MM.1S (cell line): ENCODE data around the gene PET117.

Source experiments
- DNase-seq: peaks from one replicate; pipeline ENCODE4 v3.0.0-alpha.2; 2015
- H2AFZ ChIP-seq: fragments of 300-600 bp; sonication (generic); 2 replicates; pipeline ENCODE4 v1.6.0; 2016; ENCODE audit warnings: antibody characterized with exemption, low read length
- H3F3A ChIP-seq: fragments of 300-600 bp; sonication (generic); 2 replicates; pipeline ENCODE4 v1.6.1; 2016; ENCODE audit warnings: mild to moderate bottlenecking, antibody characterized with exemption, low read length, moderate library complexity, mixed read lengths; ENCODE audit not compliant: insufficient read depth
- H3K27ac ChIP-seq: fragments of 300-600 bp; sonication (generic); 2 replicates; pipeline ENCODE4 v1.5.1; 2016; ENCODE audit warnings: mild to moderate bottlenecking, low read length
- H3K27me3 ChIP-seq: fragments of 300-600 bp; sonication (generic); replicated peaks from 2 replicates; pipeline ENCODE4 v1.6.0; 2016; ENCODE audit warnings: low read length; ENCODE audit not compliant: insufficient read depth
- H3K36me3 ChIP-seq: fragments of 300-600 bp; sonication (generic); replicated peaks from 2 replicates; pipeline ENCODE4 v1.6.1; 2016; ENCODE audit warnings: mild to moderate bottlenecking, low read length, mixed read lengths; ENCODE audit not compliant: insufficient read depth
- H3K4me1 ChIP-seq: fragments of 300-600 bp; sonication (generic); 2 replicates; pipeline ENCODE4 v1.6.1; 2016; ENCODE audit warnings: low read length, mixed read lengths
- H3K4me2 ChIP-seq: fragments of 300-600 bp; sonication (generic); 2 replicates; pipeline ENCODE4 v1.6.0; 2016; ENCODE audit warnings: low read depth, low read length
- H3K4me3 ChIP-seq: fragments of 300-600 bp; sonication (generic); 2 replicates; pipeline ENCODE4 v1.5.1; 2016; ENCODE audit warnings: low read length, mixed read lengths
- H3K79me2 ChIP-seq: fragments of 300-600 bp; sonication (generic); 2 replicates; pipeline ENCODE4 v1.6.1; 2016; ENCODE audit warnings: mixed run types, low read length, mixed read lengths
- H3K9ac ChIP-seq: fragments of 300-600 bp; sonication (generic); 2 replicates; pipeline ENCODE4 v1.6.1; 2016; ENCODE audit warnings: low read length, mixed read lengths
- H3K9me2 ChIP-seq: fragments of 300-600 bp; sonication (generic); replicated peaks from 2 replicates; pipeline ENCODE4 v1.6.1; 2016; ENCODE audit warnings: mild to moderate bottlenecking, low read length, mixed read lengths; ENCODE audit not compliant: insufficient read depth
- H3K9me3 ChIP-seq: fragments of 300-600 bp; sonication (generic); replicated peaks from 2 replicates; pipeline ENCODE4 v1.6.1; 2016; ENCODE audit warnings: mild to moderate bottlenecking, low read length, mixed read lengths; ENCODE audit not compliant: insufficient read depth
- H4K20me1 ChIP-seq: fragments of 300-600 bp; sonication (generic); 2 replicates; pipeline ENCODE4 v1.6.1; 2016; ENCODE audit warnings: mild to moderate bottlenecking, low read length, moderate library complexity, mixed read lengths; ENCODE audit not compliant: insufficient read depth
- CTCF ChIP-seq: fragments of 300-600 bp; sonication (generic); IDR thresholded peaks from 2 replicates; pipeline ENCODE4 v1.5.1; 2016; ENCODE audit warnings: antibody characterized with exemption, low read length, mixed read lengths
- EZH2 ChIP-seq: fragments of 300-600 bp; sonication (generic); optimal IDR thresholded peaks from 2 replicates; pipeline ENCODE3; 2017; ENCODE audit warnings: low read depth, mild to moderate bottlenecking, antibody characterized with exemption, low read length, mixed read lengths
- EZH2phosphoT487 ChIP-seq: fragments of 300-600 bp; sonication (generic); IDR thresholded peaks from 2 replicates; pipeline ENCODE4 v1.6.1; 2018; ENCODE audit warnings: antibody characterized with exemption, low read length

PET117 gene

GRCh38 chr20:18188434-18188833 is 50.8 kb downstream of the PET117 start:
- no peaks in the 10 kb centered on the region for H3K9me2 ChIP-seq
- H3K9me3 ChIP-seq, result no peaks in the 10 kb centered on the region
- no peak overlapping the region for H3K9ac ChIP-seq
- no peaks in the 10 kb centered on the region for H3F3A ChIP-seq
- no peak overlapping the region for H2AFZ ChIP-seq
- TF ChIP-seq CTCF (no peak), EZH2phosphoT487 (no peak), EZH2 (no peak)
- H3K4me2 ChIP-seq, result no peak overlapping the region
- no peaks in the 10 kb centered on the region for H3K79me2 ChIP-seq
- H3K4me1 ChIP-seq, result no peaks in the 10 kb centered on the region
- no peak for DNase-seq
- H3K4me3 ChIP-seq, result no peak overlapping the region
- H4K20me1 ChIP-seq, result no peaks in the 10 kb centered on the region
- H3K27ac ChIP-seq, result no peak overlapping the region
- 0 out of 2 replicates have a peak, but pooled peaks cover 3% of the 10 kb centered on the region for H3K36me3 ChIP-seq
- no peaks in the 10 kb centered on the region for H3K27me3 ChIP-seq

DNA sequence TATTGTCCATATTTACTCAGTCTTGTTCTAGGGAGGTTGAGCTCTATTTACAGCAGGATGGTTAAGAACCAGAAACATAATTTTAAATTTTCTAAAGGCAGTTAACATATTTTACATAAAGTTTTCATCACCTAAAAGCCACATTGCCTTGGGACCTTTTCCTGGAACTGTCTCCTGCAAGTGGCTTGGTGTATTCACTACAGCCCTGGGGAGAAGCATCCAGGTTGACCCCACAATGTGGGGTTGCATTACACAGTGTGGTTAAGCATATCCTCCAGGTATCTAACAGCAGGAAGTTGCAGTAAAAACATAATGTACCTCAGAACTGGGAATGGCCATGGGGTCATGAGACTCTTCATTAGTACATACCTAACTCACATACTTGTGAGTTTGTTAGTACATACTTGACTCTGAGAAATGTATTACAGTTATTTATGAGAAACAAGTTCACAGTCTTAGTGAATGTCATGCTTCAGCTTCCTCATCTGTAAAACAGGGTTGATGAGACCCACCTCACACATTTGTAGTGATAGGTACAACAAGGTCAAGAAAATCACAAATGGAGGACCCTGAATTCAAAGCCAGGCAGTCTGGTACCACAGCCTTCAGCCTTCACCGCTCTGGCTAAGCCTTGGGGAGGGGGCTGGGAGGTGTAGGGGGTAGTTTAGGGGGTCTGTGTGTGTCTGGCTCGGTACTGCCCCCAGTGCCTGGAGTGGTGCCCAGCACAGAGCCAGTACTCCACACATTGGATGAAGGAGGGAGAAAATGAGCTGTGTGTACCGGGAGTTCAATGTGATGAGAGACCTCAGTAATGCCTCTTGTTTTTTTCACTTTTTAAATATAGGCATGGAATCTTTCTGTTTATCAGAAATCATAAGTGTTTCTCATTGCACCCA is 52.9 kb downstream of the PET117 start:
- no peak overlapping the region for H2AFZ ChIP-seq
- no peak overlapping the region for H3K27ac ChIP-seq
- H3K4me3 ChIP-seq, result no peak overlapping the region

DNA sequence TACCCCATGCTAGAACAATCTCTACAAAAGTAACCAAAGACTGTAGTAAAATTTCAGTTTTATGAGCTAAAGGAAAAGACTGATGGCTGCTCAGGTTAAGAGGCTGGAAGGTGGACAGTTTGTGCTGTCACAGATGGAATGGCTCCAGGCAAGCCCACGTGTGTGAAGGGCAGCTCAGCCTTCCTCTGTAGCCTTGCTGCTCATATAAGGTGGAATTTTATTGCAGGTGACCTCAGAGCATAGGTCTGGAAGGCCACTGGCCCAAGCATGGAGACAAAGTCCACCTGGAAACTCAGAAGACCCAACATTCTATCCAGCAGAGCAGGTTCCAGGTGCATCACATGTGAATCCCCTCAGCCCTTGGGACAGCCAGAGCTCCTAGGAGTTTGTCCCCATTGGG is 53.6 kb downstream of the PET117 start:
- no peak overlapping the region for H3K9ac ChIP-seq
- H3K9me3 ChIP-seq, result no peaks in the 10 kb centered on the region
- H3K27me3 ChIP-seq, result no peaks in the 10 kb centered on the region
- no peak overlapping the region for H2AFZ ChIP-seq
- no peak overlapping the region for H3K4me2 ChIP-seq
- no peaks in the 10 kb centered on the region for H3F3A ChIP-seq
- no peak overlapping the region for H3K4me3 ChIP-seq
- no peaks in the 10 kb centered on the region for H3K9me2 ChIP-seq
- H3K79me2 ChIP-seq, result no peaks in the 10 kb centered on the region
- H3K36me3 ChIP-seq, result no peaks in the 10 kb centered on the region
- H4K20me1 ChIP-seq, result no peaks in the 10 kb centered on the region
- no peaks in the 10 kb centered on the region for H3K4me1 ChIP-seq
- no peak for DNase-seq
- H3K27ac ChIP-seq, result no peak overlapping the region
- TF ChIP-seq CTCF (no peak), EZH2phosphoT487 (no peak), EZH2 (no peak)

More for the DNA sequence above, 52.9 kb downstream of the PET117 start:
- H3K9me2 ChIP-seq, result no peaks in the 10 kb centered on the region
- no peaks in the 10 kb centered on the region for H3K36me3 ChIP-seq
- H3F3A ChIP-seq, result no peaks in the 10 kb centered on the region
- H3K79me2 ChIP-seq, result no peaks in the 10 kb centered on the region
- TF ChIP-seq EZH2 (no peak), CTCF (no peak), EZH2phosphoT487 (no peak)
- no peak for DNase-seq
- H3K9ac ChIP-seq, result no peak overlapping the region
- no peaks in the 10 kb centered on the region for H4K20me1 ChIP-seq
- no peaks in the 10 kb centered on the region for H3K4me1 ChIP-seq
- H3K9me3 ChIP-seq, result no peaks in the 10 kb centered on the region
- H3K4me2 ChIP-seq, result no peak overlapping the region
- H3K27me3 ChIP-seq, result no peaks in the 10 kb centered on the region
